HepG2 (cell line): Measurements from ENCODE around the gene CRIP1. TPM values are rescaled to one million over a fixed set of nuclear protein-coding genes. Genes with fewer than 3 reads are reported as not detected.

Experiments used
- AGO2 ChIP-seq: fragments of 200-400 bp; formaldehyde crosslinking; optimal IDR thresholded peaks from 2 replicates; pipeline ENCODE3; 2017; ENCODE audit warnings: mild to moderate bottlenecking, low read depth, low read length, moderate library complexity
- CHD2 ChIP-seq: IDR thresholded peaks from 2 replicates; pipeline ENCODE4 v1.6.1; 2011; ENCODE audit warnings: low read depth, low read length, improper control_type of control experiment
- FOXC1 ChIP-seq: sonication (generic); formaldehyde crosslinking; IDR thresholded peaks from 2 replicates; pipeline ENCODE4 v1.8.0; 2022; ENCODE audit warnings: mild to moderate bottlenecking, missing genetic modification reagents, borderline replicate concordance
- JUN ChIP-seq: sonication (generic); formaldehyde crosslinking; IDR thresholded peaks from 2 replicates; pipeline ENCODE4 v1.4.0; 2020; ENCODE audit warnings: mild to moderate bottlenecking, missing genetic modification reagents
- KDM6A ChIP-seq: IDR thresholded peaks from 2 replicates; pipeline ENCODE4 v1.6.1; 2016; ENCODE audit warnings: low read depth
- MXD4 ChIP-seq: IDR thresholded peaks from 2 replicates; pipeline ENCODE4 v1.6.1; 2016; ENCODE audit warnings: mild to moderate bottlenecking, missing biosample characterization, missing genetic modification reagents
- SCMH1 ChIP-seq: sonication (generic); formaldehyde crosslinking; IDR thresholded peaks from 2 replicates; pipeline ENCODE4 v1.9.0; 2021; ENCODE audit warnings: missing genetic modification reagents, mild to moderate bottlenecking, borderline replicate concordance
- SMYD3 ChIP-seq: sonication (generic); formaldehyde crosslinking; IDR thresholded peaks from 2 replicates; pipeline ENCODE4 v1.8.1; 2023; ENCODE audit warnings: mild to moderate bottlenecking, missing genetic modification reagents
- SRSF1 ChIP-seq: fragments of 200-400 bp; formaldehyde crosslinking; optimal IDR thresholded peaks from 2 replicates; pipeline ENCODE3; 2017; ENCODE audit warnings: mild to moderate bottlenecking, low read depth, low read length, moderate library complexity
- TBX3 ChIP-seq: fragments of 450-650 bp; IDR thresholded peaks from 2 replicates; pipeline ENCODE4 v1.6.1; 2017; ENCODE audit warnings: antibody characterized with exemption, mild to moderate bottlenecking, inconsistent platforms, borderline replicate concordance
- TRIM24 ChIP-seq: sonication (generic); formaldehyde crosslinking; IDR thresholded peaks from 2 replicates; pipeline ENCODE4 v1.8.0; 2022; ENCODE audit warnings: mild to moderate bottlenecking, missing genetic modification reagents
- ZKSCAN5 ChIP-seq: sonication (generic); formaldehyde crosslinking; IDR thresholded peaks from 2 replicates; pipeline ENCODE4 v1.5.1; 2020; ENCODE audit warnings: mild to moderate bottlenecking, missing genetic modification reagents
- ZNF510 ChIP-seq: sonication (generic); formaldehyde crosslinking; IDR thresholded peaks from 2 replicates; pipeline ENCODE4 v1.4.0; 2020; ENCODE audit warnings: low read depth, mild to moderate bottlenecking, missing genetic modification reagents
- ZNF605 ChIP-seq: sonication (generic); formaldehyde crosslinking; IDR thresholded peaks from 2 replicates; pipeline ENCODE4 v1.8.0; 2022; ENCODE audit warnings: mild to moderate bottlenecking, missing genetic modification reagents
- ZNF629 ChIP-seq: sonication (generic); formaldehyde crosslinking; conservative IDR thresholded peaks from 2 replicates; pipeline ENCODE4 v1.5.0; 2020; ENCODE audit warnings: missing genetic modification reagents
- ZNF674 ChIP-seq: sonication (generic); formaldehyde crosslinking; IDR thresholded peaks from 2 replicates; pipeline ENCODE4 v1.5.0; 2020; ENCODE audit warnings: low read depth, mild to moderate bottlenecking, missing genetic modification reagents
- ZNF7 ChIP-seq: IDR thresholded peaks from 2 replicates; pipeline ENCODE4 v1.6.1; 2016; ENCODE audit warnings: missing biosample characterization, missing genetic modification reagents
- ZSCAN12 ChIP-seq: sonication (generic); formaldehyde crosslinking; IDR thresholded peaks from 2 replicates; pipeline ENCODE4 v1.9.0; 2021; ENCODE audit warnings: mild to moderate bottlenecking, missing genetic modification reagents
- polyA plus RNA-seq, 8 experiments: library from polyadenylated mRNA; depleted of rRNA in 3 of 8; stranded (reverse) in 7 of 8; unstranded in 1 of 8; fragments of >200 nt; fragmentation: Illumina TruSeq in 4 of 8; extraction: Trizol in 4 of 8; gene quantifications; 2 replicates each; pipeline versions ENCODE4 v1.2.1 to v1.2.3, GENCODE V29; 2011 to 2016; ENCODE audit warnings: low read depth in 4 of 8, missing spikeins in 1 of 8, mixed read lengths in 1 of 8; ENCODE audit not compliant: insufficient read depth in 1 of 8
- total RNA-seq, 5 experiments: library from RNA; depleted of rRNA; stranded (reverse); fragments of >200 nt; fragmentation: Illumina TruSeq; extraction: Trizol; gene quantifications; 2 replicates each; pipeline ENCODE4 v1.2.3, GENCODE V29; 2016; ENCODE audit warnings: low read depth in 1 of 5
- TF ChIP-seq, protein P1 (sequence below): sonication (generic); formaldehyde crosslinking; conservative IDR thresholded peaks from 2 replicates; pipeline ENCODE4 v1.8.0; 2022; ENCODE audit warnings: missing genetic modification reagents
- TF ChIP-seq, protein P2 (sequence below): sonication (generic); formaldehyde crosslinking; IDR thresholded peaks from 2 replicates; pipeline ENCODE4 v1.4.0; 2020; ENCODE audit warnings: missing genetic modification reagents, low read depth, mild to moderate bottlenecking, borderline replicate concordance
- TF ChIP-seq, protein P3 (sequence below): IDR thresholded peaks from 2 replicates; pipeline ENCODE4 v1.6.1; 2016; ENCODE audit warnings: low read depth, borderline replicate concordance
- TF ChIP-seq, protein P4 (sequence below): sonication (generic); formaldehyde crosslinking; IDR thresholded peaks from 2 replicates; pipeline ENCODE4 v1.8.1; 2023; ENCODE audit warnings: mild to moderate bottlenecking, missing genetic modification reagents
- TF ChIP-seq, protein P5 (sequence below): sonication (generic); formaldehyde crosslinking; IDR thresholded peaks from 2 replicates; pipeline ENCODE4 v1.8.1; 2022; ENCODE audit warnings: low read depth, mild to moderate bottlenecking, missing genetic modification reagents

Gene CRIP1
- total and polyA plus RNA-seq, 2 of the 13 experiments (the other 11 are each of a cell fraction or from before 2014, with no cell fraction given), result 53.9 to 59.5 TPM

DNA sequence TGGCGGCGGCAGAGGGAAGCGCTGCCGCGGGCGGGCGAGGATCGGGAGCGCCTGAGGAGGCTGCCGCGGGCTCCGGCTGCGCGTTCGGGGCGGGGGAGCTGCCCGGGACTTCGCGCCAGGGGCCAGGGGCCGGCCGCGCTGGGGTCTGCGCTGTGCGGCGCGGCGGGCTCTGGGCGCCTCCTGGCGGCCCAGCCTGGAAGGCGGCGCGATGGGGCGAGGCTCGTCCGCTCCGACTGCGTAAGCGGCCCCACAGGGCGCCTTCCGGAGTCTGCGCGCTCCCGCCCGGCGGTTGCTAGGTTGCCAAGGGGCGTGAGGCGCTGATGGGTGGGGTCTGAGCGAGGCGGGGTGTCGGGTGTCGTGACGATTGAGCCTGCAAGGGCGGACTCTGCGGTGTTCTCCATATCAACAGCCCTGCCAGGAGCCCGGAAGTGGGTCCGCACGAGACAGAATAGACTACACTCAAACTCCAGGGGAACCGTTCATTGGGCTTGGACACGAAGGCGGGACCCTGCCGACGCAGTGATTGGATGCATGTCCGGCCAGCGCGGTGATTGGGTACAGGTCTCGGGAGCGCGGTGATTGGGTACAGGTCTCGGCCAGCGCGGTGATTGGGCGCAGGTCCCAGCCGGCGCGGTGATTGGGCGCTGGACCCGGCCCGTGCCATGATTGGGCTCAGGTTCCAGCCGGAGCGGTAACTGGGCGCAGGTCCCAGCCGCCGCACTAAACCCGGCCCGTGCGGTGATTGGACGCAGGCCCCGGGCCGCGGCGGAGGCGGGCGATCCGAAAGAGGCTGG is 4.1 kb downstream of the CRIP1 start, which contains the start of gene TEDC1 (continued):
- TF ChIP-seq SRSF1, result peak; percentile 90
- TF ChIP-seq ZNF7 (CRISPR knock-in tag), result no peak
- TF ChIP-seq, protein P1, sequence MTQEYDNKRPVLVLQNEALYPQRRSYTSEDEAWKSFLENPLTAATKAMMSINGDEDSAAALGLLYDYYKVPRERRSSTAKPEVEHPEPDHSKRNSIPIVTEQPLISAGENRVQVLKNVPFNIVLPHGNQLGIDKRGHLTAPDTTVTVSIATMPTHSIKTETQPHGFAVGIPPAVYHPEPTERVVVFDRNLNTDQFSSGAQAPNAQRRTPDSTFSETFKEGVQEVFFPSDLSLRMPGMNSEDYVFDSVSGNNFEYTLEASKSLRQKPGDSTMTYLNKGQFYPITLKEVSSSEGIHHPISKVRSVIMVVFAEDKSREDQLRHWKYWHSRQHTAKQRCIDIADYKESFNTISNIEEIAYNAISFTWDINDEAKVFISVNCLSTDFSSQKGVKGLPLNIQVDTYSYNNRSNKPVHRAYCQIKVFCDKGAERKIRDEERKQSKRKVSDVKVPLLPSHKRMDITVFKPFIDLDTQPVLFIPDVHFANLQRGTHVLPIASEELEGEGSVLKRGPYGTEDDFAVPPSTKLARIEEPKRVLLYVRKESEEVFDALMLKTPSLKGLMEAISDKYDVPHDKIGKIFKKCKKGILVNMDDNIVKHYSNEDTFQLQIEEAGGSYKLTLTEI, result no peak
- TF ChIP-seq SCMH1 (CRISPR knock-in tag), result no peak
- TF ChIP-seq, protein P2, sequence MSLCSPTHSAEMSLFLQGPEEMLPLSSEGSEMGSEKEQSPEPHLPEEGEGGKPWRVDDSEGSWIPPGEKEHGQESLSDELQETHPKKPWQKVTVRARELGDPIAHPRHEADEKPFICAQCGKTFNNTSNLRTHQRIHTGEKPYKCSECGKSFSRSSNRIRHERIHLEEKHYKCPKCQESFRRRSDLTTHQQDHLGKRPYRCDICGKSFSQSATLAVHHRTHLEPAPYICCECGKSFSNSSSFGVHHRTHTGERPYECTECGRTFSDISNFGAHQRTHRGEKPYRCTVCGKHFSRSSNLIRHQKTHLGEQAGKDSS (CRISPR knock-in tag), result peak; percentile 13; the same call in 1 of the 2 replicates
- TF ChIP-seq MXD4, result peak; percentile 89
- TF ChIP-seq ZNF510, result no peak
- peak; percentile 84 for TF ChIP-seq FOXC1 (CRISPR knock-in tag)
- TF ChIP-seq, protein P3, sequence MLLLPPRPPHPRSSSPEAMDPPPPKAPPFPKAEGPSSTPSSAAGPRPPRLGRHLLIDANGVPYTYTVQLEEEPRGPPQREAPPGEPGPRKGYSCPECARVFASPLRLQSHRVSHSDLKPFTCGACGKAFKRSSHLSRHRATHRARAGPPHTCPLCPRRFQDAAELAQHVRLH (CRISPR knock-in tag), result no peak
- peak; percentile 43; the same call in 1 of the 2 replicates for TF ChIP-seq TBX3
- TF ChIP-seq ZNF629 (CRISPR knock-in tag), result no peak; the same call in 1 of the 2 replicates
- no peak for TF ChIP-seq KDM6A
- TF ChIP-seq, protein P4, sequence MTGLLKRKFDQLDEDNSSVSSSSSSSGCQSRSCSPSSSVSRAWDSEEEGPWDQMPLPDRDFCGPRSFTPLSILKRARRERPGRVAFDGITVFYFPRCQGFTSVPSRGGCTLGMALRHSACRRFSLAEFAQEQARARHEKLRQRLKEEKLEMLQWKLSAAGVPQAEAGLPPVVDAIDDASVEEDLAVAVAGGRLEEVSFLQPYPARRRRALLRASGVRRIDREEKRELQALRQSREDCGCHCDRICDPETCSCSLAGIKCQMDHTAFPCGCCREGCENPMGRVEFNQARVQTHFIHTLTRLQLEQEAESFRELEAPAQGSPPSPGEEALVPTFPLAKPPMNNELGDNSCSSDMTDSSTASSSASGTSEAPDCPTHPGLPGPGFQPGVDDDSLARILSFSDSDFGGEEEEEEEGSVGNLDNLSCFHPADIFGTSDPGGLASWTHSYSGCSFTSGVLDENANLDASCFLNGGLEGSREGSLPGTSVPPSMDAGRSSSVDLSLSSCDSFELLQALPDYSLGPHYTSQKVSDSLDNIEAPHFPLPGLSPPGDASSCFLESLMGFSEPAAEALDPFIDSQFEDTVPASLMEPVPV (CRISPR knock-in tag), result peak; percentile 95
- peak; percentile 3; the same call in 1 of the 2 replicates for TF ChIP-seq CHD2
- no peak for TF ChIP-seq ZSCAN12
- TF ChIP-seq, protein P5, sequence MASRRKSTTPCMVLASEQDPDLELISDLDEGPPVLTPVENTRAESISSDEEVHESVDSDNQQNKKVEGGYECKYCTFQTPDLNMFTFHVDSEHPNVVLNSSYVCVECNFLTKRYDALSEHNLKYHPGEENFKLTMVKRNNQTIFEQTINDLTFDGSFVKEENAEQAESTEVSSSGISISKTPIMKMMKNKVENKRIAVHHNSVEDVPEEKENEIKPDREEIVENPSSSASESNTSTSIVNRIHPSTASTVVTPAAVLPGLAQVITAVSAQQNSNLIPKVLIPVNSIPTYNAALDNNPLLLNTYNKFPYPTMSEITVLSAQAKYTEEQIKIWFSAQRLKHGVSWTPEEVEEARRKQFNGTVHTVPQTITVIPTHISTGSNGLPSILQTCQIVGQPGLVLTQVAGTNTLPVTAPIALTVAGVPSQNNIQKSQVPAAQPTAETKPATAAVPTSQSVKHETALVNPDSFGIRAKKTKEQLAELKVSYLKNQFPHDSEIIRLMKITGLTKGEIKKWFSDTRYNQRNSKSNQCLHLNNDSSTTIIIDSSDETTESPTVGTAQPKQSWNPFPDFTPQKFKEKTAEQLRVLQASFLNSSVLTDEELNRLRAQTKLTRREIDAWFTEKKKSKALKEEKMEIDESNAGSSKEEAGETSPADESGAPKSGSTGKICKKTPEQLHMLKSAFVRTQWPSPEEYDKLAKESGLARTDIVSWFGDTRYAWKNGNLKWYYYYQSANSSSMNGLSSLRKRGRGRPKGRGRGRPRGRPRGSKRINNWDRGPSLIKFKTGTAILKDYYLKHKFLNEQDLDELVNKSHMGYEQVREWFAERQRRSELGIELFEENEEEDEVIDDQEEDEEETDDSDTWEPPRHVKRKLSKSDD, result peak; percentile 54
- no peak for TF ChIP-seq ZNF674
- TF ChIP-seq JUN, result no peak; the same call in 1 of the 2 replicates
- TF ChIP-seq SMYD3 (CRISPR knock-in tag), result peak; percentile 94
- TF ChIP-seq ZKSCAN5 (CRISPR knock-in tag), result no peak
- 0 out of 2 replicates have a peak, but pooled peaks have one; percentile 44 for TF ChIP-seq ZNF605 (CRISPR knock-in tag)
- no peak for TF ChIP-seq TRIM24 (CRISPR knock-in tag)
- TF ChIP-seq AGO2, result no peak
